Hypothalamus (tissue), 51 donors: ENCODE results near the gene PCDHGA9.

Experiments
- DNase-seq, 51 donors: peaks; one replicate each; lab custom pipeline; 2025; lab: John Stamatoyannopoulos, UW

Gene PCDHGA9

DNA sequence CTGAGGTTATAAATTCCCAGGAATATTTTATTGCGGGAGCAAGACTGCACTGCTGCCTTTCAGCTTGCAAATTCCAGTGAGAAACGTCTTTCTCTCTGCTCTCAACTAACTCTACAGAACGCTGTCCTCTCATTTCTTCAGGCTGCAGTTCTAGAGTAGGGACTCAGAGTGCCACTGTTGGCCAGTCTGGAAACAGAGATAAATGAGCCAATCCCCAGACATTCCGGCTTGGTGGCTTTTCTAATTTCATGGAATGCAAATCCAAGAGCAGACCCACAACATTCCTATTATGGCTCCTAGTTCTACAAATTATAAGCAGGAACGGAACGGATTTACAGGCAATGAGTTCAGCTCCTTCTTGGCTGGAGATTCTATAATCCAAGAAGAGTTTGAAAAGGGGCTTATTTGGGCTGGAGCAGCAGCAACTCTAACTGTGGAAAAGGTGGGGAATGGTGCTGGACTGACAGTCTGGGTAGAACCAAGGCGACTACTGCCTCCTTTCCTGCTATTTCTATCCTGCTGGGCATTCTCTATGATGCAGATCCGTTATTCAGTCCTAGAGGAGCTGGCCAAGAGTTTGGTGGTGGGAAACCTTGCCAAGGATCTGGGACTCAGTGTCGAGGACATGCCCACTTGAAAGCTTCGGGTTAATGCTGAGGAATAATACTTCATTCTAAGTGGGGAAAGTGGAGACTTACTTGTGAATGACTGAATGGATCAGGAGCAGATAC is 37.0 kb downstream of the PCDHGA9 start:
- DNase-seq = no peak

GRCh38 chr5:141440341-141440740 is 37.8 kb downstream of the PCDHGA9 start:
- DNase-seq = no peak

- no peak for DNase-seq
Observed at GRCh38 chr5:141441571-141442170, 39.1 kb downstream of the PCDHGA9 start.
